Upper lobe of right lung (tissue), 1 donor: ENCODE results near the gene ERCC6L. TPM values are rescaled to one million over a fixed set of nuclear protein-coding genes. Genes with fewer than 3 reads are reported as not detected.
A peak's percentile ranks its signal among the peaks of the same experiment; 100 is the strongest.

Experiments used
- ATAC-seq: fragments of 200-7000 bp; cut with Tn5 transposase; one replicate; pipeline ENCODE4 v1.9.1; 2020; ENCODE audit warnings: mild to moderate bottlenecking, moderate library complexity
- DNase-seq: peaks from one replicate; pipeline ENCODE4 v3.0.0-alpha.2; 2020
- H3K27ac ChIP-seq: fragments of 200-600 bp; one replicate; pipeline ENCODE4 v1.8.0; 2022
- H3K27me3 ChIP-seq: fragments of 200-600 bp; one replicate; pipeline ENCODE4 v1.8.0; 2022; ENCODE audit warnings: mild to moderate bottlenecking
- H3K36me3 ChIP-seq: fragments of 200-600 bp; one replicate; pipeline ENCODE4 v1.8.0; 2022
- H3K4me1 ChIP-seq: fragments of 200-600 bp; one replicate; pipeline ENCODE4 v1.8.0; 2022
- H3K4me3 ChIP-seq: fragments of 200-600 bp; one replicate; pipeline ENCODE4 v1.8.0; 2022; ENCODE audit warnings: mild to moderate bottlenecking
- H3K9me3 ChIP-seq: fragments of 200-600 bp; one replicate; pipeline ENCODE4 v1.8.0; 2022
- CTCF ChIP-seq: fragments of 200-600 bp; IDR thresholded peaks from one replicate; pipeline ENCODE4 v1.8.0; 2022; ENCODE audit warnings: antibody characterized with exemption
- intact Hi-C: fragments of 100-400 bp; cut with DNase I; formaldehyde crosslinking; loops from one replicate; pipeline ENCODE4 v1.11.0; 2022
- long read RNA-seq: library from polyadenylated mRNA; unstranded; transcript quantifications from one replicate; pipeline ENCODE4 v2.0.0, GENCODE V29; 2021
- total RNA-seq: library from RNA; stranded (reverse); fragmentation: NEBNext Ultra II Directional; extraction: Animal tissue kit (Norgen Biotek cat#: 25700); gene quantifications from one replicate; pipeline ENCODE4 v1.2.1, GENCODE V29; 2021
- donor health status: DM: no; HTN: yes; CAD: no; lungs with severe emphysema.

ERCC6L gene
- total RNA-seq = not detected
- long read RNA-seq, full-length matches to known transcripts = 1 of 3 reads
- long read RNA-seq, partial matches to known transcripts = 0 of 3 reads
- long read RNA-seq, other reads (novel, unspliced or antisense) = 2 of 3 reads

GRCh38 chrX:72238721-72239475 is at the start of gene ERCC6L:
Gene ERCC6L, minus strand, starts transcription at chrX:72239027. Its CDS starts 116 bp downstream, at chrX:72238911.
- H3K4me3 ChIP-seq = peak within 1 kb of the TSS; percentile 34
- H3K9me3 ChIP-seq = no peaks in the 10 kb centered on the region
- H3K36me3 ChIP-seq = no peaks in the 10 kb centered on the region
- no peak for TF ChIP-seq CTCF
- no peaks in the 10 kb centered on the region for H3K4me1 ChIP-seq
- intact Hi-C loops = no loop called here
- peak; percentile 100 for ATAC-seq
- DNase-seq = peak; percentile 93
- H3K27me3 ChIP-seq = no peaks in the 10 kb centered on the region
- no peak within 1 kb of the TSS for H3K27ac ChIP-seq

- no peaks in the 10 kb centered on the region for H3K4me1 ChIP-seq
- no peaks in the 10 kb centered on the region for H3K27me3 ChIP-seq
- ATAC-seq (no peak), DNase-seq (no peak)
- H3K36me3 ChIP-seq = no peaks in the 10 kb centered on the region
- no peak overlapping the region for H3K27ac ChIP-seq
- intact Hi-C loops = no loop called here
- TF ChIP-seq CTCF = no peak
- no peaks in the 10 kb centered on the region for H3K9me3 ChIP-seq
- H3K4me3 ChIP-seq = no peak overlapping the region
Observed at GRCh38 chrX:72282302-72282701, 43.5 kb upstream of the ERCC6L start.

- Histone ChIP-seq H3K9me3 (no peaks in the 10 kb centered on the region), H3K27me3 (no peaks in the 10 kb centered on the region), H3K27ac (no peak overlapping the region), H3K36me3 (peaks cover 3% of the 10 kb centered on the region), H3K4me3 (no peak overlapping the region), H3K4me1 (peaks cover 5% of the 10 kb centered on the region)
- no peak for TF ChIP-seq CTCF
- ATAC-seq (no peak), DNase-seq (no peak)
- intact Hi-C loops = no loop called here
Observed at GRCh38 chrX:72280321-72280845, 41.6 kb upstream of the ERCC6L start.

- peak overlapping the region; percentile 63 for H3K4me3 ChIP-seq
- TF ChIP-seq CTCF = no peak
- intact Hi-C loops = no loop called here
- H3K9me3 ChIP-seq = no peaks in the 10 kb centered on the region
- no peak for ATAC-seq
- H3K27me3 ChIP-seq = no peaks in the 10 kb centered on the region
- no peak for DNase-seq
- peaks cover 5% of the 10 kb centered on the region for H3K4me1 ChIP-seq
- peak overlapping the region; percentile 86 for H3K27ac ChIP-seq
- peaks cover 42% of the 10 kb centered on the region for H3K36me3 ChIP-seq
Observed at GRCh38 chrX:72276478-72276953, 37.7 kb upstream of the ERCC6L start.

- no peak overlapping the region for H3K4me3 ChIP-seq
- no peaks in the 10 kb centered on the region for H3K27me3 ChIP-seq
- peaks cover 5% of the 10 kb centered on the region for H3K4me1 ChIP-seq
- no peak for DNase-seq
- intact Hi-C loops = no loop called here
- no peak for TF ChIP-seq CTCF
- no peak overlapping the region for H3K27ac ChIP-seq
- H3K36me3 ChIP-seq = peaks cover 47% of the 10 kb centered on the region
- ATAC-seq = no peak
- no peaks in the 10 kb centered on the region for H3K9me3 ChIP-seq
Observed at GRCh38 chrX:72274526-72274925, 35.7 kb upstream of the ERCC6L start.
